ENCODE data around the gene CHGA.

The CHGA gene

DNA sequence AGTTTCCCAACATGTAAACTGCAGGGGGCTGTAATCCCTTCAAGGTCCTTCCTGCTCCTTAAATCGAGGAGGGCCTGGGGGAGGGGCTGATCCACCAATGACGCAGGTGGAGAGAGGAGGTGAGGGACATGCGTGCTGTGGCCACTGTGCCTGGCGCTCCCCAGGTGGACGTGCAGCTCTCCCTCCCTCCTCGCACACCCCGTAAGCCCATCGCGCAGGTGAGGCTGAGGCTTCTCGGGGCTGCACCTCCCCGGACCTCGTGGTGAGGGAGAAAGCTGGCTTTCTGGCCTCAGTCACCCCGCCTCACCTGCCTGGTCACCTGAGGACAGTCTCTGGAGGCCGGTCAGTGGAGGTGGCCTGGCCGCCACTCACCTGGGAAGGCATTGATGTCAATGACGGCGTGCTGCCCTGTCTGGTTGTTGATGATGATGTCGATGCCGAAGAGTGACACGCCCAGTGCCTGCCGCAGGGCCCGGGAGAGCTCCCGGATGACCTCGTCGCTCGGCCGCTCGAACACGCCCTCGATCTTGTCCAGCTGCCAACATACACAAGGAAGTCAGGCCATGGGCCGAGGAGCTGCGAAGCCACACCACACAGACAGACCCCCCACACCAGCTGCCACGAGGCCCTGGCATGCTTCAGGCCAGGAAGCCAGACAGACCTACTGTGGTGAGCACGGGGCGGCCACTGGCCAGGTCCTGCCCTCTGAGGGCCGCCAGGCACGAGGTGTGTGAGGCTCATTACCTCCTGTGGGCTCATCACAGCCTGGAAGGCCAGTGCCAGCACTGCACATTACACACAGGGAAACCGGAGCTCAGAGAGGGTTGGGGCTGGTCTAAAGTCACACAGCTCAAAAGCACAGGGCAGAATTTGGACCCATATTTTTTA is 23.3 kb downstream of the CHGA start:
- DNase-seq: no peak

DNA sequence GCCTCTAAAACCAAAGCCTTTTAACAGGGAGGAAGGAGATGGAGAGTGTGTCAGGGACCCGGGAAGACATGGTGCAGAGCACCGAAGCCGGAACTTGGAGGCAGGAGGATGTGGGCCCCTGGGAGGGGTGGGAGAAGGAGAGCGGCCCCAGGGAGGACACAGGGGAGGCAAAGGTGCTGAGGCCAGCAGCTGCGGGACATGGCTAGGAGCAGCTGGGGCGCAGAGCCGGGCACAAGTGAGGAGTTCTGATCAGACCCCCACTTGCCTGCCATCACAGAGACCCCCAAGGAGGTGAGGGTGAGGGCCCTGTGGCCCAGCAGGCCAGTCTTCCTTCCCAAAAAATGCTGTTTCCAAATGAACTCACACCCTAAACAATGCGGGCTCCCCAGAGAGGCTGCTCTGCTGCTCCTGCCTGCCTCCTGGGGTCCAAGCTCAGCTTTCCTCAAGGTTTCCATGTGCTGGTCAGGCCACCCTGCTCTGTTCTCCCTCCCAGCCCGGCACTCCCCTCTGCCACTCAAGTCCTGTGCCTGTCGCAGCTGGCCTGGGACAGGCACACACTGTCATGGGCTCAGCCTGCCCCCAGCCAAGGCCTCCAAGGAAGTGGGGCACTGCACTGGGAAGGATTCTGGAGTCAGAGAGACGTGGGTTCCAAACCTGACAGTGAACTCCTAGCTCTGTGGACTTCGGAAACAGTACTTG is 24.0 kb downstream of the CHGA start:
- no peak for DNase-seq

DNA sequence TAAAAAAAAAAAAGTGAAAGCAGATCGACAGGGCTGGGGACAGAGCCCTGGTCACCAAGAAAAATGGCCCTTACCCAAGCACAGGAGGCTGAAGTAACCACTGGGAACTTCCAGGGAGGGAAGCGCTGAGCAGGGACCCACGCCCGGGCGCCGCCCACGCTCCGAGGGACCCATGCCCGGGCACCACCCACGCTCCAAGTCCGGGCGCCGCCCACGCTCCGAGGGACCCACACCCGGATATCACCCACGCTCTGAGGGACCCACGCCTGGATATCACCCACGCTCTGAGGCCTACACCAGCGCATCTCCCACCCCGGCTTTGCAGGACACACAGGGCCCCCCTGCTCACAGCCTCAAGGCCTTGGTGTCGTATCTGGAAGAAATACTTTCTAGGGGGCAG is 25.7 kb downstream of the CHGA start:
- no peak for DNase-seq

DNA sequence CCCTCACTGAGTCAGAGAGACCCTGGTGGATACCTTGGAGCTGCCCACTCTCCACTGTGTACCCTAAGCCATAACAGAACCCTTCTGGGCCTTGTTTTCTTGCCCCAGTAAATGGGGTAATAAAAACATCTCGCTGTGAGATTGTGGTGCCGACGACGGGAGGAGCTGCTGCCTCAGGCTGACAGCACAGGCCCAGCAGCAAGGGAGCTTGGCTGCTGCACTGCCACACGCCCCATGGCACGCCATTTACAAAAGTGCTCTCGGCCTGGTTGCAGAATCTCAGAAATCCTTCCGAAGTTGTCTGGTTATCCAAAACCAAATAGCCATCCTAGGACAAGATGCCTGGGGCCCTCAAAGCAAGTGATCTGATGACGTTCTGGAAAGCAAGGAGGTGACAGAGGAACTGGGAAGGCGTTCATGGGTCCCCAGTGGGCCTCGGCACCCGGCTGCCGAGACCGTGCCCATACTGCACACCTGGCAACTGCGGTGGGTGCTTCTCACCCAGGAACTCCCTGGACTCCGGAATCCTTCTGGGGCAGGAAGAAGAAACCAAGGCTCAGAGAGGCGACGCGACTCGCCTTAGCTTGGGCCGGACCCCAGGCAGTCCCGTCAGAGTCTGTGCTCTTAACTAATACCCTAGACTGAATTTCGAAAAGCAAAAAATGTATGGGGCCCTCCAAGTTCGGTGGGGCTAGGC is 26.7 kb downstream of the CHGA start:
- no peak for DNase-seq

DNA sequence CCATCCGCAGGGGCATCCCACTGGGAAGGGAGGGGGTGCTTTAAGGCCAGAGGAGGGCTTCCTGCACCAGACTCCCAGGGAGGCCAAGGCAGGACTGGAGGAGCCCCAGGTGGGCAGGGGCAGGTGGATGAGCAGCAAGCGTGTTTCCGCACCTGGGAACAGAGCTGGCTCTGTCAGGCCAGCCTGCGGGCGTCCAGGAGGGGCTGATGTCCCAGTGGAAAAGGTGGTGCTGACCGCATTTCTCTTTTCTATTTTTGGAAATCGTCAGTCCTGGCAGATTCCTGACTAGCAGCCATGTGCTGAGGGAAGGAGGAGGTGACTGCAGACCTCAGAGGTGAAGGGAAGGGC is 27.2 kb downstream of the CHGA start:
- DNase-seq: no peak

GRCh38 chr14:92950773-92951172 is 27.8 kb downstream of the CHGA start:
- DNase-seq: no peak

DNA sequence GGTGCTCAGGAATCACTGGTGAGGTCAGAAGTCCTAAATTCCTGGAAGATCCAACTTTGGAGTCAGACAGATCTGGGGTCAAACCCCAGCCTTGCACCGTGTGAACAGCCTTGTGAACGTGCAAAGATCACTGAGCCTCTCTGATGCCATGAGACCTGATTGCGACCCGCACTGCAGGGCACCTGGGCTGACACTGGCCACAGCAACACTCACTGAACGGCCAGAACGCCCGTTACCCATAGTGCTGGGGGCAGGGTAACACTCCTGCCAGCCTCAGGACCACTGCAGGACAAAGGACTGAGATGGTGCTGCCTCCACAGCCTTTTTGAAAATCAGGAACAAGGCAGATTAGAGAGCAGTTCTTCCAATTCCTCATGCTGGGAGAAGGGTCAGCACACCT is 28.3 kb downstream of the CHGA start:
- no peak for DNase-seq

GRCh38 chr14:92951912-92952471 is 29.0 kb downstream of the CHGA start:
- DNase-seq: peak; percentile 54

DNA sequence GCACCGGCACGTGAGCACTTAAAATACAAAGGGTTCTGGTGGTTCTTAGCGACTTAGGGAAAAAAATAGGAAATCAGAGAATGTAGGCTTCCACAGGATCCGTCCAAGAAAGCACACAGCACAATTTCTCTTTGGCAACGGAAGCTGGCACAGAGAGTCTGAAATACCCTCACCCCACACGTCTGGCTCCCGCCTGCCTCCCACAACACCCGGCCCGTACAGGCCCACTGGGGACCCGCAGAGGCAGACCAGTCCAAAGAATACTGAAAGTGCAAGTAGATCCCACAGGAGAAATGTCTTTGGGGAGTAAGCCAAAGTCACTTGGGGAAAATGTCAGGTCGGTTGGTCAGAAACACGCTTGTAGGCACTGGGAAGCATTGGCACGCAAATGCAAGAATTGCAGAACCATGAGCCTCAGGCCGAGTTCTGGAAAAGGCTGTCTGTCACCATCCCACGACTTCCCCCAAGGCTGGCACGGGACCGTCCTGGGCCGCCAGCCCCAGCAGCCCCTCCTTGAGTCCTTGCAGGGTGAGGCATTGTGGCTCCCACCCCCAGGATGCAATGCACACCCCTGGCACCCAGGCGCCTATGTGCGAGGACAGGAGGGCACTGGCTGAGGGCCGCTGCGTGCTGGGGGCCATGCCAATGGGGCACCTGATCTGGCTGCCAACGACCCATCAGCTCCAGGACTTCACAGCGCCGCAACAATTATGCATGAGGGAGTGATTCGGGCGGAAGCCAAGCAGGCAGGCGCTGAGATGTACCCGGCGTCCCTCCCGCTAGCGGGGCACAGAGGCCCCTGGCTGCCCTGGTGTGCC is 29.7 kb downstream of the CHGA start:
- no peak for DNase-seq

GRCh38 chr14:92953526-92953925 is 30.6 kb downstream of the CHGA start:
- no peak for DNase-seq

DNA sequence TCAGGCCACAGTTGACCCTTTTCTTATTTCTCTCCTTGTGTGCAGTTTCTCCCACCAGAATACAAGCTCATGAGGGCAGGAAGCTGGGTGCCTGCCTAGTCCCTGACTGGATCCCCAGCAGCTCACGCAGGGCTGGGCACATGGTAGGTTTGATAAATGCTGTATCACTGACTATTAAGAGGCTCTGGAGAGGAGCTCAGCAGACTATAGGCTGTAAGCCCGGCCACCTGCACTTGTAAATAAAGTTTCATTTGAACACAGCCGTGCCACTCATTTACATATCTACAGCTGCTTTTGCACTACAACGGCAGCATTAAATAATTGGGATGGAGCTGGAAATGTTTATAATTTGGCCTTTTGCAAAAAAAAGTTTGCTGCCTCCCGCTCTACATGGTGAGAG is 32.0 kb downstream of the CHGA start:
- DNase-seq: no peak

GRCh38 chr14:92955381-92955780 is 32.4 kb downstream of the CHGA start:
- DNase-seq: no peak

DNA sequence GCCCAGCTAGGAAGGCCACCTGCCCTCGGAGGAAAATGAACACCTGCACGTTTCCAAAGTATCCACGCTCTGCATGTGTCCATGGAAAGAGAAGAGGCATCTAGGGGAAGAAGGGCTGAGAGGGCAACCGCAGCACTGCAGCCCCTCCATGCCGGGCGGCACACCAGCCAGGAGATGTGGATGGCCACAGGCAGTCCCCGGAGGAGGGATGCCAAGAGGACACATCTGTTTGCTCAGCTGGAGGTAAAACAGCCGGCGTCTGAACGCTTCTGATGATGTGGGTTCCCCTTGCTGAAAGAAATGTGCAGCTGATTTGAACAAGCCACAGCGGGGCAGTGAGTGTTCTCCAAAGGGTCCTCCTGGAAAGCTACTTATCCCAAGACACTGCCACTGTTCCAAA is 34.0 kb downstream of the CHGA start:
- no peak for DNase-seq

DNA sequence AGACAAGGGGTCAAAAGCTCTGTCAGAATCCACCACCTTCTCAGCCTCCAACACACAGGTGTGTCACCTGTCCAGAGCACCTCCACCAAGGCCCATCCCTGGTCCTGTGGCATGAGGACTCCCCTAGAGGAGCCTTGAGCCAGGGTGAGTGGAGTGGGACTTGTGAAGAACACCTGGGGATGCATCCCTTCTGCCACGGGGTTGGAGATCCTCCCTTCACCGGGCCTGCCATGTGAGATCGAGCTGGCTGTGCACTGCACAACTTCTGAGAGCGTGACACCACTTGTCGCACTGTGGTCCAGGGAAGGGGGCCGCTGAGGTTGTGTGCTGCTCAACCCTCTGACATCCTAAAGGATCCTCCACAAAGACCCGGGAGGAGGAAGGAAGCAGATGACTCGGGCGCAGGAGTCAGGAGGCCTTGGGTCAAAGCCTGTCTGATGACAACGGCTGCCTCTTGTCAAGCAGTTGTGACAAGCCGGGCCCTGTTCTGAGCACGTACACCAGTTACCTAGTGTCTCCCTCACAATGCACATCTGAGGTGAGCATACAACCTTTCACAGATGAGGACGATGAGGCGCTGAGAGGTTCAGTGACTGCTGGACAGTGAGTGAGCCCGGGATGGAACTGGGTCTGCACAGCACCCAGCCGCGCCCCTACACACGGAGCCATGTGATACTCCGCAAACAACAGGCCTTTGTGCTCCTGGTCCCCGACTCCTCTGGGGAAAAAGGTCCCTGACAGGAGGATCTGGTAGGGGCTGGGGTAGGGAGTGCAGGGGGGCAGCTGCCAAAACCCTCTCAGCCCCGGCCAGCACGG is 35.6 kb downstream of the CHGA start:
- no peak for DNase-seq

DNA sequence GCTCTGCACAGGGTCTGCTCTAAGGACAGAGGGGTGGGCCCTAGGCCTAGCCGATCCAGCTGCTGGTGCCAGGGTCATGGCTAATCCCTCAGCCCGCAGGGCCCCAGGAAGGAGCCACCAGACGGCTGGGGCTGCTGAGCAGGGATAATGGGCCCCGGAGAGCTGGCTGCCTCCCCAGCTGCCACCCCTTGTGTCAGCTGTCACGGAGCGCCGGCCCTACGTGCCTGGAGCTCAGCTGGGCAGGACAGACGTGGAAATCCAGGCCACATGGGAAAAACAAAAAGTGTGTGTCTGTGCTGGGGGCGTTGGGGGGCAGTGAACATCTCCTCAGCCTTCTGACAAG is 36.2 kb downstream of the CHGA start:
- DNase-seq: no peak

- DNase-seq: no peak
Observed at GRCh38 chr14:92959761-92960680, 37.1 kb downstream of the CHGA start.

GRCh38 chr14:92960706-92961566 is 38.0 kb downstream of the CHGA start:
- no peak for DNase-seq

GRCh38 chr14:92961567-92961855 is 38.6 kb downstream of the CHGA start:
- DNase-seq: no peak

DNA sequence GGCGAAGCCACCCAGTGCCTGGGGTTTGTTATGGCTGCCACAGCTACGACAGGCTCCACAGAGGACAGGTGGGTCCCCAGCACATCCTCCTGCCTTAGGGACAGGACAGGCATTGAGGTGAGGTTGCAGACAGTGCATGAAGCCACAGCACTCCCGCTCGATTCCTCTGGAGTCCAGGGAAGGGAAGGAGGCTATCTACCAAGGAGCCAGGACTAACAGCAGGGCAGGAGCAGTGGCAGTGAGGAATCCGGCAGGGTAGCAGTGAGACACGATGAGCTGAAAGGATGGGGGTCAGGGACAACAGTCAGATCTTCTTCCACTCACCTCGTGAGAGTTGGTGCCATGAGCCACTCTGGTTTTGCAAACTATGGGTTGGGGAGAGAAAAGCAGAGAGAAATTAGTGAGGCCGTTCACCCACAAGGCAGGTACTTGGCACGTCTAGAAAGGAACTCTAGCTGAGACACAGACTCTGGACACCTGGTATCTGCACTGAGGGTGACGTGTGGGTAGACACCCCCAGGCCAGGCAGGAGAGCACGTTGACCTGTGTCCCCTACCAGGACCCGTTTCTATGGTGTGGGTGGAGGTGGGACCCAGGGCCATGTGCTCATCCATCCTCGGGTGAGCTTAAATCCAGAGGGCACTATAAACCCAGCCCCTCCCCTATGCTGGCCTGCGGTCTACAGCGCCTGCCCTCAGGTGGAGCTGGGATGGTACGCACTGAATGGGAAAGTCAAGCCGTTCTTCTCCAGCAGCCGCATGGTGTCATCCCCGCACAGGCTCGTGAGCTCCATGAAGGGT is 39.3 kb downstream of the CHGA start:
- no peak for DNase-seq

Measured in OCI-M1 (cell line).